HEK293 (cell line): ENCODE results near the gene ZNF32.

Experiments used
- HOXA7 ChIP-seq: sonication (generic); formaldehyde crosslinking; IDR thresholded peaks from 2 replicates; pipeline ENCODE4 v1.8.1; 2022; ENCODE audit warnings: missing genetic modification reagents, borderline replicate concordance
- SETDB1 ChIP-seq: IDR thresholded peaks from one replicate; pipeline ENCODE4 v1.6.1; 2017; ENCODE audit warnings: mild to moderate bottlenecking, low read length, moderate library complexity, mixed read lengths; ENCODE audit not compliant: insufficient read length
- SP2 ChIP-seq: fragments of 450-650 bp; formaldehyde crosslinking; IDR thresholded peaks from 2 replicates; pipeline ENCODE4 v1.5.1; 2016; ENCODE audit warnings: missing biosample characterization, missing genetic modification characterization
- YY1 ChIP-seq: fragments of 450-650 bp; formaldehyde crosslinking; IDR thresholded peaks from 2 replicates; pipeline ENCODE4 v1.5.1; 2018; ENCODE audit warnings: missing biosample characterization, missing genetic modification characterization
- ZNF433 ChIP-seq: fragments of 450-650 bp; formaldehyde crosslinking; IDR thresholded peaks from 2 replicates; pipeline ENCODE4 v1.5.1; 2016; ENCODE audit warnings: missing biosample characterization, missing genetic modification characterization, low read depth
- ZNF707 ChIP-seq: fragments of 450-650 bp; formaldehyde crosslinking; IDR thresholded peaks from 2 replicates; pipeline ENCODE4 v1.5.1; 2016; ENCODE audit warnings: missing biosample characterization, missing genetic modification characterization
- TF ChIP-seq, protein P1 (sequence below): fragments of 450-650 bp; formaldehyde crosslinking; IDR thresholded peaks from 2 replicates; pipeline ENCODE4 v1.5.1; 2016; ENCODE audit warnings: missing biosample characterization, missing genetic modification characterization
- TF ChIP-seq, protein P2 (sequence below): fragments of 450-650 bp; formaldehyde crosslinking; IDR thresholded peaks from 2 replicates; pipeline ENCODE4 v1.5.1; 2016; ENCODE audit warnings: missing biosample characterization, missing genetic modification characterization
- TF ChIP-seq, protein P3 (sequence below): fragments of 450-650 bp; formaldehyde crosslinking; IDR thresholded peaks from 2 replicates; pipeline ENCODE4 v1.5.1; 2016; ENCODE audit warnings: missing biosample characterization, missing genetic modification characterization
- TF ChIP-seq, protein P4 (sequence below): IDR thresholded peaks from 2 replicates; pipeline ENCODE4 v1.6.1; 2011; ENCODE audit warnings: mild to moderate bottlenecking, low read depth, low read length, borderline replicate concordance

DNA sequence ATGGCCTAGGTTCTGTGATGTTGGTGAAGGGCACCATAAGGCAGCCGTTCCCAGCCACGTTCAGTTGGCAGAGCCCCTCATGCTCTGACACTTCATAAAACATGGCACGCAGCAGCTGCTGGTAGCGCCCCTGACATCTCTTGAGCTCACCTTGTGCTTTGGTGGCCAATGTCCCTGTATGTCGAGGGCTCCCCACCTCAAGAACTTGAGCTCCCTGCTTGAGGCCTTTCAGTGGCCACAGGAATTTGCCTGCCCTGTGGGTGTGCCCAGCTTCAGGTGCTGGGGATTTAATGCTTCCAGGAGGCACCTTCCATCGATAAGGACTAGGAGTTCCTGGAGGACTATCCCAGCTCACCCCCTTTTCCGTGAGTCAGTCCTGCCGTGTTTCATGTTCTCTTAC is 9.5 kb upstream of the ZNF32 start:
- TF ChIP-seq, protein P1, sequence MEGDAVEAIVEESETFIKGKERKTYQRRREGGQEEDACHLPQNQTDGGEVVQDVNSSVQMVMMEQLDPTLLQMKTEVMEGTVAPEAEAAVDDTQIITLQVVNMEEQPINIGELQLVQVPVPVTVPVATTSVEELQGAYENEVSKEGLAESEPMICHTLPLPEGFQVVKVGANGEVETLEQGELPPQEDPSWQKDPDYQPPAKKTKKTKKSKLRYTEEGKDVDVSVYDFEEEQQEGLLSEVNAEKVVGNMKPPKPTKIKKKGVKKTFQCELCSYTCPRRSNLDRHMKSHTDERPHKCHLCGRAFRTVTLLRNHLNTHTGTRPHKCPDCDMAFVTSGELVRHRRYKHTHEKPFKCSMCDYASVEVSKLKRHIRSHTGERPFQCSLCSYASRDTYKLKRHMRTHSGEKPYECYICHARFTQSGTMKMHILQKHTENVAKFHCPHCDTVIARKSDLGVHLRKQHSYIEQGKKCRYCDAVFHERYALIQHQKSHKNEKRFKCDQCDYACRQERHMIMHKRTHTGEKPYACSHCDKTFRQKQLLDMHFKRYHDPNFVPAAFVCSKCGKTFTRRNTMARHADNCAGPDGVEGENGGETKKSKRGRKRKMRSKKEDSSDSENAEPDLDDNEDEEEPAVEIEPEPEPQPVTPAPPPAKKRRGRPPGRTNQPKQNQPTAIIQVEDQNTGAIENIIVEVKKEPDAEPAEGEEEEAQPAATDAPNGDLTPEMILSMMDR (tag by site-specific recombination): no peak
- TF ChIP-seq SP2 (tag by site-specific recombination): no peak
- no peak for TF ChIP-seq YY1 (tag by site-specific recombination)
- TF ChIP-seq, protein P2, sequence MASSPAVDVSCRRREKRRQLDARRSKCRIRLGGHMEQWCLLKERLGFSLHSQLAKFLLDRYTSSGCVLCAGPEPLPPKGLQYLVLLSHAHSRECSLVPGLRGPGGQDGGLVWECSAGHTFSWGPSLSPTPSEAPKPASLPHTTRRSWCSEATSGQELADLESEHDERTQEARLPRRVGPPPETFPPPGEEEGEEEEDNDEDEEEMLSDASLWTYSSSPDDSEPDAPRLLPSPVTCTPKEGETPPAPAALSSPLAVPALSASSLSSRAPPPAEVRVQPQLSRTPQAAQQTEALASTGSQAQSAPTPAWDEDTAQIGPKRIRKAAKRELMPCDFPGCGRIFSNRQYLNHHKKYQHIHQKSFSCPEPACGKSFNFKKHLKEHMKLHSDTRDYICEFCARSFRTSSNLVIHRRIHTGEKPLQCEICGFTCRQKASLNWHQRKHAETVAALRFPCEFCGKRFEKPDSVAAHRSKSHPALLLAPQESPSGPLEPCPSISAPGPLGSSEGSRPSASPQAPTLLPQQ (tag by site-specific recombination): no peak
- TF ChIP-seq, protein P3, sequence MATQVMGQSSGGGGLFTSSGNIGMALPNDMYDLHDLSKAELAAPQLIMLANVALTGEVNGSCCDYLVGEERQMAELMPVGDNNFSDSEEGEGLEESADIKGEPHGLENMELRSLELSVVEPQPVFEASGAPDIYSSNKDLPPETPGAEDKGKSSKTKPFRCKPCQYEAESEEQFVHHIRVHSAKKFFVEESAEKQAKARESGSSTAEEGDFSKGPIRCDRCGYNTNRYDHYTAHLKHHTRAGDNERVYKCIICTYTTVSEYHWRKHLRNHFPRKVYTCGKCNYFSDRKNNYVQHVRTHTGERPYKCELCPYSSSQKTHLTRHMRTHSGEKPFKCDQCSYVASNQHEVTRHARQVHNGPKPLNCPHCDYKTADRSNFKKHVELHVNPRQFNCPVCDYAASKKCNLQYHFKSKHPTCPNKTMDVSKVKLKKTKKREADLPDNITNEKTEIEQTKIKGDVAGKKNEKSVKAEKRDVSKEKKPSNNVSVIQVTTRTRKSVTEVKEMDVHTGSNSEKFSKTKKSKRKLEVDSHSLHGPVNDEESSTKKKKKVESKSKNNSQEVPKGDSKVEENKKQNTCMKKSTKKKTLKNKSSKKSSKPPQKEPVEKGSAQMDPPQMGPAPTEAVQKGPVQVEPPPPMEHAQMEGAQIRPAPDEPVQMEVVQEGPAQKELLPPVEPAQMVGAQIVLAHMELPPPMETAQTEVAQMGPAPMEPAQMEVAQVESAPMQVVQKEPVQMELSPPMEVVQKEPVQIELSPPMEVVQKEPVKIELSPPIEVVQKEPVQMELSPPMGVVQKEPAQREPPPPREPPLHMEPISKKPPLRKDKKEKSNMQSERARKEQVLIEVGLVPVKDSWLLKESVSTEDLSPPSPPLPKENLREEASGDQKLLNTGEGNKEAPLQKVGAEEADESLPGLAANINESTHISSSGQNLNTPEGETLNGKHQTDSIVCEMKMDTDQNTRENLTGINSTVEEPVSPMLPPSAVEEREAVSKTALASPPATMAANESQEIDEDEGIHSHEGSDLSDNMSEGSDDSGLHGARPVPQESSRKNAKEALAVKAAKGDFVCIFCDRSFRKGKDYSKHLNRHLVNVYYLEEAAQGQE: no peak
- TF ChIP-seq ZNF433 (tag by site-specific recombination): no peak
- no peak for TF ChIP-seq ZNF707 (tag by site-specific recombination)
- no peak for TF ChIP-seq SETDB1
- TF ChIP-seq HOXA7 (CRISPR knock-in tag): no peak
- TF ChIP-seq, protein P4, sequence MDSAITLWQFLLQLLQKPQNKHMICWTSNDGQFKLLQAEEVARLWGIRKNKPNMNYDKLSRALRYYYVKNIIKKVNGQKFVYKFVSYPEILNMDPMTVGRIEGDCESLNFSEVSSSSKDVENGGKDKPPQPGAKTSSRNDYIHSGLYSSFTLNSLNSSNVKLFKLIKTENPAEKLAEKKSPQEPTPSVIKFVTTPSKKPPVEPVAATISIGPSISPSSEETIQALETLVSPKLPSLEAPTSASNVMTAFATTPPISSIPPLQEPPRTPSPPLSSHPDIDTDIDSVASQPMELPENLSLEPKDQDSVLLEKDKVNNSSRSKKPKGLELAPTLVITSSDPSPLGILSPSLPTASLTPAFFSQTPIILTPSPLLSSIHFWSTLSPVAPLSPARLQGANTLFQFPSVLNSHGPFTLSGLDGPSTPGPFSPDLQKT: no peak
